Measurements from ENCODE around the gene PRR29. TPM values are rescaled to one million over a fixed set of nuclear protein-coding genes. Genes with fewer than 3 reads are reported as not detected.

Gene PRR29
- total and polyA plus RNA-seq, 2 donors: 0.34 to 0.42 TPM

- peaks cover 1% of the 10 kb centered on the region for H3K36me3 ChIP-seq (ENCODE audit: insufficient read depth)
- DNase-seq (ENCODE audit: extremely low spot score): no peak
- 86% methylated on average over 12 of the region's 12 CpGs for WGBS
- H3K27ac ChIP-seq (ENCODE audit: low read depth): no peak overlapping the region
- H3K4me3 ChIP-seq (ENCODE audit: low read depth, low read length): no peak overlapping the region
- H3K4me1 ChIP-seq (ENCODE audit: insufficient read depth): no peaks in the 10 kb centered on the region
These were observed 44.7 kb downstream of the PRR29 start for GRCh38 chr17:64042700-64043485.

GRCh38 chr17:64045176-64045575 lies 47.0 kb downstream of the PRR29 start:
- 87% methylated on average over 13 of the region's 13 CpGs for WGBS
- H3K27ac ChIP-seq (ENCODE audit: low read depth): no peak overlapping the region
- no peak for DNase-seq (ENCODE audit: extremely low spot score)
- no peaks in the 10 kb centered on the region for H3K4me1 ChIP-seq (ENCODE audit: insufficient read depth)
- H3K4me3 ChIP-seq (ENCODE audit: low read depth, low read length): no peak overlapping the region
- H3K36me3 ChIP-seq (ENCODE audit: insufficient read depth): peaks cover 3% of the 10 kb centered on the region

- Histone ChIP-seq H3K4me1 (ENCODE audit: insufficient read depth) (no peaks in the 10 kb centered on the region), H3K4me3 (ENCODE audit: low read depth, low read length) (no peak overlapping the region), H3K27ac (ENCODE audit: low read depth) (no peak overlapping the region), H3K36me3 (ENCODE audit: insufficient read depth) (peaks cover 6% of the 10 kb centered on the region)
- 95% methylated on average over 9 of the region's 9 CpGs for WGBS
- DNase-seq (ENCODE audit: extremely low spot score): no peak
These were observed 50.7 kb downstream of the PRR29 start for GRCh38 chr17:64048805-64049204.

- WGBS: 48% methylated on average over 1 of the region's 1 CpG
- no peak for DNase-seq (ENCODE audit: extremely low spot score)
- Histone ChIP-seq H3K4me3 (ENCODE audit: low read depth, low read length) (no peak overlapping the region), H3K27ac (ENCODE audit: low read depth) (no peak overlapping the region), H3K4me1 (ENCODE audit: insufficient read depth) (no peaks in the 10 kb centered on the region), H3K36me3 (ENCODE audit: insufficient read depth) (peaks cover 6% of the 10 kb centered on the region)
These were observed 53.0 kb downstream of the PRR29 start for GRCh38 chr17:64051153-64051552.

GRCh38 chr17:64053101-64053500 lies 55.0 kb downstream of the PRR29 start:
- WGBS: 95% methylated on average over 10 of the region's 10 CpGs
- Histone ChIP-seq H3K4me1 (ENCODE audit: insufficient read depth) (no peaks in the 10 kb centered on the region), H3K36me3 (ENCODE audit: insufficient read depth) (peaks cover 6% of the 10 kb centered on the region), H3K27ac (ENCODE audit: low read depth) (no peak overlapping the region), H3K4me3 (ENCODE audit: low read depth, low read length) (no peak overlapping the region)
- no peak for DNase-seq (ENCODE audit: extremely low spot score)

Other genes starting within 250 kb of the PRR29 start
- gene CCDC47, start 224.8 kb upstream of the PRR29 start, total RNA-seq: 63.6 TPM
- gene CCDC47, start 224.8 kb upstream of the PRR29 start, polyA plus RNA-seq: 53.8 TPM
- gene DDX42, start 224.2 kb upstream of the PRR29 start, total RNA-seq: 138 TPM
- 67.3 TPM for gene DDX42, start 224.2 kb upstream of the PRR29 start, polyA plus RNA-seq
- 25.2 TPM for gene PSMC5, start 170.9 kb upstream of the PRR29 start, total RNA-seq
- gene PSMC5, start 170.9 kb upstream of the PRR29 start, polyA plus RNA-seq: 183 TPM
- 27.1 TPM for gene FTSJ3, start 170.7 kb upstream of the PRR29 start, total RNA-seq
- gene FTSJ3, start 170.7 kb upstream of the PRR29 start, polyA plus RNA-seq: 38.0 TPM
- 58.1 TPM for gene SMARCD2, start 155.7 kb upstream of the PRR29 start, total RNA-seq
- gene SMARCD2, start 155.7 kb upstream of the PRR29 start, polyA plus RNA-seq: 95.0 TPM
- gene CSH2, start 124.7 kb upstream of the PRR29 start, total RNA-seq: not detected
- not detected for gene CSH2, start 124.7 kb upstream of the PRR29 start, polyA plus RNA-seq
- gene GH2, start 116.4 kb upstream of the PRR29 start, total RNA-seq: not detected
- not detected for gene GH2, start 116.4 kb upstream of the PRR29 start, polyA plus RNA-seq
- gene CSH1, start 101.8 kb upstream of the PRR29 start, total RNA-seq: 0.42 TPM
- not detected for gene CSH1, start 101.8 kb upstream of the PRR29 start, polyA plus RNA-seq
- not detected for gene CSHL1, start 87.1 kb upstream of the PRR29 start, total RNA-seq
- not detected for gene CSHL1, start 87.1 kb upstream of the PRR29 start, polyA plus RNA-seq
- gene GH1, start 79.5 kb upstream of the PRR29 start, total RNA-seq: not detected
- 0.11 TPM for gene GH1, start 79.5 kb upstream of the PRR29 start, polyA plus RNA-seq
- gene CD79B, start 66.0 kb upstream of the PRR29 start, total RNA-seq: 1.3 TPM
- gene CD79B, start 66.0 kb upstream of the PRR29 start, polyA plus RNA-seq: 7.2 TPM
- gene SCN4A, start 25.4 kb upstream of the PRR29 start, total RNA-seq: 1.6 TPM
- gene SCN4A, start 25.4 kb upstream of the PRR29 start, polyA plus RNA-seq: 0.65 TPM
- 29.0 TPM for gene ICAM2, start 22.3 kb downstream of the PRR29 start, total RNA-seq
- gene ICAM2, start 22.3 kb downstream of the PRR29 start, polyA plus RNA-seq: 38.3 TPM
- gene ERN1, start 131.8 kb downstream of the PRR29 start, total RNA-seq: 10.0 TPM
- 9.1 TPM for gene ERN1, start 131.8 kb downstream of the PRR29 start, polyA plus RNA-seq